ENCODE measurements around the gene LRTM2. TPM values are rescaled to one million over a fixed set of nuclear protein-coding genes. Genes with fewer than 3 reads are reported as not detected.

Gene LRTM2
- total RNA-seq (2022; extraction: Qiagen RNA extraction; ENCODE audit: low read depth), result not detected in 5 replicates

DNA sequence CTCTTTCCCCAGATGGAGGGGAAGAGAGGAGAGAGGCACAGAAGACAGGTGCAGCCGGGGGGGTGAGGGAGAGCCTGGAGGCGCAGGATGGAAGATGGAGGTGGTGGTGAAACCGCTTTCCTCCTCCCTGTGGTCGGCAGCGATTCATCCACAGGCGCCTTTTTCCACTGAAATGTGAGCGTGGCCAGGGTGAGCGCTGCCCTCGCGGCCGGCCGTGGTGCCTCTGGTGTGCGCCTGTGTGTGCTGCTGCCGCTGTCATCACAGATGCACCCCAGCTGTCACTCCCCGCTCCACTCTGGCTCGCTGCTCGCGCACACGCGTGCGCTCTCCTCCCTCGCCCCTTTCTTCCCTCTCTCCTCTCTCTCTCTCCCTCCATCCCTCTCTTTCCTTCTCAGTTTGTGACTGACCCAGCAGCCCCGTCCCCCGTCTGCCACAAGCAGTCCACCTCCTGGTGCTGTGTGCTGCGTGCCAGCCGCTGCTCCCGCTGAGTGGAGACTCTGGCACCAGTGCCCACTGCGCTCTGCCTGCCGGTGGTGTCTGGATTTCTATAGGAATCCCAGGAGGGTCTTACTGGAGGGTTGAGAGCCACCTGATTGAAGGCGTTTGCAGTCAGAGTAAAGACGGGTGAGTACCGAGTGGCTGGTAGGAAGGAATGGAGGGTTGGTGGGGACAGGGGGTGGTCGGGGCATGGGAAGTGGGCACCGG is at the start of gene LRTM2:
TSS of gene LRTM2 (plus strand) at position 375 of the 705 bp plus-strand sequence. CDS start 7,584 bp downstream, outside the sequence.

Other genes with a start within 250 kb of the LRTM2 start
- gene FBXL14, start 226.0 kb upstream of the LRTM2 start, total RNA-seq (2022; extraction: Qiagen RNA extraction; ENCODE audit: low read depth), result 5.8 to 13.3 TPM (median 12.8 TPM) in 5 replicates
- gene WNT5B, start 191.3 kb upstream of the LRTM2 start, total RNA-seq (2022; extraction: Qiagen RNA extraction; ENCODE audit: low read depth), result 0.95 to 4.2 TPM (median 2.4 TPM) in 5 replicates
- 47.5 to 58.0 TPM (median 53.5 TPM) in 5 replicates for gene ADIPOR2, start 129.5 kb upstream of the LRTM2 start, total RNA-seq (2022; extraction: Qiagen RNA extraction; ENCODE audit: low read depth)
- not detected in 5 replicates for gene CACNA2D4, start 98.1 kb downstream of the LRTM2 start, total RNA-seq (2022; extraction: Qiagen RNA extraction; ENCODE audit: low read depth)
- gene DCP1B, start 183.9 kb downstream of the LRTM2 start, total RNA-seq (2022; extraction: Qiagen RNA extraction; ENCODE audit: low read depth), result 6.7 to 7.8 TPM (median 7.0 TPM) in 5 replicates
- gene CACNA1C, start 232.4 kb downstream of the LRTM2 start, total RNA-seq (2022; extraction: Qiagen RNA extraction; ENCODE audit: low read depth), result 0.09 to 0.11 TPM in 2 of 5 replicates, not detected in the others